Measurements from ENCODE around the gene TEX29.

The TEX29 gene

GRCh38 chr13:111371720-111372119 lies 51.3 kb downstream of the TEX29 start:
- Mint-ChIP-seq H3K4me3 (no peak overlapping the region), H3K4me1 (no peaks in the 10 kb centered on the region), H3K27me3 (ENCODE audit: low read depth) (peaks cover 7% of the 10 kb centered on the region), H3K27ac (no peak overlapping the region), H3K9me3 (peaks cover 8% of the 10 kb centered on the region), H3K36me3 (ENCODE audit: low read depth) (no peaks in the 10 kb centered on the region)
- TF ChIP-seq CTCF (IDR thresholded peaks at IDR 0.05; ENCODE audit: unreplicated experiment in 3 of 3) = no peak

GRCh38 chr13:111372651-111373425 lies 52.4 kb downstream of the TEX29 start:
- TF ChIP-seq CTCF (IDR thresholded peaks at IDR 0.05; ENCODE audit: unreplicated experiment in 3 of 3) = no peak
- Mint-ChIP-seq H3K36me3 (ENCODE audit: low read depth) (no peaks in the 10 kb centered on the region), H3K27ac (no peak overlapping the region), H3K4me1 (no peaks in the 10 kb centered on the region), H3K9me3 (peaks cover 8% of the 10 kb centered on the region), H3K4me3 (no peak overlapping the region), H3K27me3 (ENCODE audit: low read depth) (peaks cover 7% of the 10 kb centered on the region)

GRCh38 chr13:111373486-111373885 lies 53.0 kb downstream of the TEX29 start:
- no peaks in the 10 kb centered on the region for H3K4me1 Mint-ChIP-seq
- no peak overlapping the region for H3K27ac Mint-ChIP-seq
- no peaks in the 10 kb centered on the region for H3K36me3 Mint-ChIP-seq (ENCODE audit: low read depth)
- TF ChIP-seq CTCF (IDR thresholded peaks at IDR 0.05; ENCODE audit: unreplicated experiment in 3 of 3) = no peak
- H3K4me3 Mint-ChIP-seq = no peak overlapping the region
- H3K27me3 Mint-ChIP-seq (ENCODE audit: low read depth) = peaks cover 7% of the 10 kb centered on the region
- peaks cover 6% of the 10 kb centered on the region for H3K9me3 Mint-ChIP-seq

- Mint-ChIP-seq H3K4me1 (no peaks in the 10 kb centered on the region), H3K27ac (no peak overlapping the region), H3K4me3 (no peak overlapping the region), H3K36me3 (ENCODE audit: low read depth) (no peaks in the 10 kb centered on the region), H3K9me3 (peaks cover 10% of the 10 kb centered on the region), H3K27me3 (ENCODE audit: low read depth) (peaks cover 4% of the 10 kb centered on the region)
- TF ChIP-seq CTCF (IDR thresholded peaks at IDR 0.05; ENCODE audit: unreplicated experiment in 3 of 3) = no peak
Measured at GRCh38 chr13:111380431-111380830, 60.0 kb downstream of the TEX29 start.

GRCh38 chr13:111382411-111382810 lies 62.0 kb downstream of the TEX29 start:
- no peaks in the 10 kb centered on the region for H3K4me1 Mint-ChIP-seq
- TF ChIP-seq CTCF (IDR thresholded peaks at IDR 0.05; ENCODE audit: unreplicated experiment in 3 of 3) = no peak
- H3K9me3 Mint-ChIP-seq = peaks cover 10% of the 10 kb centered on the region
- H3K36me3 Mint-ChIP-seq (ENCODE audit: low read depth) = no peaks in the 10 kb centered on the region
- no peak overlapping the region for H3K4me3 Mint-ChIP-seq
- peaks cover 4% of the 10 kb centered on the region for H3K27me3 Mint-ChIP-seq (ENCODE audit: low read depth)
- no peak overlapping the region for H3K27ac Mint-ChIP-seq

- Mint-ChIP-seq H3K27ac (no peak overlapping the region), H3K4me3 (no peak overlapping the region), H3K27me3 (ENCODE audit: low read depth) (peaks cover 4% of the 10 kb centered on the region), H3K4me1 (no peaks in the 10 kb centered on the region), H3K9me3 (peaks cover 10% of the 10 kb centered on the region), H3K36me3 (ENCODE audit: low read depth) (no peaks in the 10 kb centered on the region)
- no peak for TF ChIP-seq CTCF (IDR thresholded peaks at IDR 0.05; ENCODE audit: unreplicated experiment in 3 of 3)
Measured at GRCh38 chr13:111382877-111383276, 62.4 kb downstream of the TEX29 start.

Measured in nephron (organoid).